Nephron (organoid): ENCODE results near the gene JCAD.
A peak's percentile ranks its signal among the peaks of the same experiment; 100 is the strongest.

Experiments used
- H3K27ac Mint-ChIP-seq, 3 experiments: 2 replicates each; pipeline ENCODE4 v1.8.0; 2020; ENCODE audit warnings: mixed read lengths in 3 of 3, mild to moderate bottlenecking in 2 of 3, moderate library complexity in 1 of 3
- H3K27me3 Mint-ChIP-seq: 2 replicates; pipeline ENCODE4 v1.8.0; 2021; ENCODE audit warnings: low read depth, mild to moderate bottlenecking, moderate library complexity, mixed read lengths
- H3K36me3 Mint-ChIP-seq: 2 replicates; pipeline ENCODE4 v1.8.0; 2020; ENCODE audit warnings: low read depth, mixed read lengths
- H3K4me1 Mint-ChIP-seq: 2 replicates; pipeline ENCODE4 v1.8.0; 2020; ENCODE audit warnings: mixed read lengths
- H3K4me3 Mint-ChIP-seq, 3 experiments: 2 replicates each; pipeline ENCODE4 v1.8.0; 2020; ENCODE audit warnings: mild to moderate bottlenecking in 3 of 3, mixed read lengths in 3 of 3, moderate library complexity in 2 of 3
- H3K9me3 Mint-ChIP-seq: 2 replicates; pipeline ENCODE4 v1.8.0; 2020; ENCODE audit warnings: mixed read lengths
- CTCF ChIP-seq, 3 experiments: fragments of 200-600 bp; sonication (generic); IDR thresholded peaks; one replicate each; pipeline ENCODE4 v1.5.0; 2021; ENCODE audit warnings: antibody characterized with exemption in 3 of 3; ENCODE audit not compliant: unreplicated experiment in 3 of 3

Gene JCAD

GRCh38 chr10:30075481-30075880, 16.1 kb upstream of the JCAD start:
- no peak for TF ChIP-seq CTCF (IDR thresholded peaks at IDR 0.05; ENCODE audit: unreplicated experiment in 3 of 3)
- H3K27ac Mint-ChIP-seq = no peak overlapping the region
- H3K4me3 Mint-ChIP-seq = no peak overlapping the region
- peaks cover 2% of the 10 kb centered on the region for H3K4me1 Mint-ChIP-seq
- H3K9me3 Mint-ChIP-seq = no peaks in the 10 kb centered on the region
- H3K36me3 Mint-ChIP-seq = no peaks in the 10 kb centered on the region
- peaks cover 9% of the 10 kb centered on the region for H3K27me3 Mint-ChIP-seq

- TF ChIP-seq CTCF (IDR thresholded peaks at IDR 0.05; ENCODE audit: unreplicated experiment in 3 of 3) = no peak
- Mint-ChIP-seq H3K27ac (no peak overlapping the region), H3K4me1 (peaks cover 7% of the 10 kb centered on the region), H3K36me3 (no peaks in the 10 kb centered on the region), H3K4me3 (no peak overlapping the region), H3K9me3 (no peaks in the 10 kb centered on the region), H3K27me3 (peaks cover 9% of the 10 kb centered on the region)
These were observed 15.5 kb upstream of the JCAD start for GRCh38 chr10:30074933-30075332.

GRCh38 chr10:30074090-30074489, 14.7 kb upstream of the JCAD start:
- no peaks in the 10 kb centered on the region for H3K36me3 Mint-ChIP-seq
- H3K9me3 Mint-ChIP-seq = no peaks in the 10 kb centered on the region
- peaks cover 9% of the 10 kb centered on the region for H3K27me3 Mint-ChIP-seq
- TF ChIP-seq CTCF (IDR thresholded peaks at IDR 0.05; ENCODE audit: unreplicated experiment in 3 of 3) = no peak
- no peak overlapping the region for H3K4me3 Mint-ChIP-seq
- H3K4me1 Mint-ChIP-seq = peaks cover 11% of the 10 kb centered on the region
- no peak overlapping the region for H3K27ac Mint-ChIP-seq

- no peaks in the 10 kb centered on the region for H3K36me3 Mint-ChIP-seq
- H3K4me3 Mint-ChIP-seq = no peak overlapping the region
- H3K27ac Mint-ChIP-seq = no peak overlapping the region
- TF ChIP-seq CTCF (IDR thresholded peaks at IDR 0.05; ENCODE audit: unreplicated experiment in 3 of 3) = no peak
- peaks cover 11% of the 10 kb centered on the region for H3K4me1 Mint-ChIP-seq
- no peaks in the 10 kb centered on the region for H3K9me3 Mint-ChIP-seq
- peaks cover 9% of the 10 kb centered on the region for H3K27me3 Mint-ChIP-seq
These were observed 14.3 kb upstream of the JCAD start for GRCh38 chr10:30073767-30074060.

GRCh38 chr10:30073045-30073766, 13.8 kb upstream of the JCAD start:
- peaks cover 9% of the 10 kb centered on the region for H3K27me3 Mint-ChIP-seq
- H3K36me3 Mint-ChIP-seq = no peaks in the 10 kb centered on the region
- H3K27ac Mint-ChIP-seq = no peak overlapping the region
- H3K4me1 Mint-ChIP-seq = peaks cover 11% of the 10 kb centered on the region
- no peak overlapping the region for H3K4me3 Mint-ChIP-seq
- H3K9me3 Mint-ChIP-seq = no peaks in the 10 kb centered on the region
- TF ChIP-seq CTCF (IDR thresholded peaks at IDR 0.05; ENCODE audit: unreplicated experiment in 3 of 3) = no peak

- H3K4me3 Mint-ChIP-seq = no peak overlapping the region
- H3K4me1 Mint-ChIP-seq = peaks cover 11% of the 10 kb centered on the region
- peak overlapping the region in 1 of 3 experiments; percentile 4 for H3K27ac Mint-ChIP-seq
- peaks cover 9% of the 10 kb centered on the region for H3K27me3 Mint-ChIP-seq
- no peaks in the 10 kb centered on the region for H3K9me3 Mint-ChIP-seq
- no peaks in the 10 kb centered on the region for H3K36me3 Mint-ChIP-seq
- no peak for TF ChIP-seq CTCF (IDR thresholded peaks at IDR 0.05; ENCODE audit: unreplicated experiment in 3 of 3)
These were observed 12.7 kb upstream of the JCAD start for GRCh38 chr10:30072068-30072467.
